HG03565 (cell line): Measurements from ENCODE around the gene THAP2.
A peak's percentile ranks its signal among the peaks of the same experiment; 100 is the strongest.
"Not testable (repeated sequence)": the region's sequence is repeated elsewhere in the genome, so short reads cannot be mapped to it uniquely, and the experiment has no call there.

ENCODE experiments used
- ATAC-seq: cut with Tn5 transposase; IDR thresholded peaks from one replicate; pipeline ENCODE4 v1.9.1; 2021; ENCODE audit warnings: mild to moderate bottlenecking, moderate library complexity; ENCODE audit not compliant: unreplicated experiment

The THAP2 gene

GRCh38 chr12:71661977-71662530 lies 2.0 kb upstream of the THAP2 start:
- ATAC-seq: no peak

- ATAC-seq: peak; percentile 23
These were observed 1.1 kb upstream of the THAP2 start for GRCh38 chr12:71662849-71663560.

- ATAC-seq: no peak
These were observed 449 bp downstream of the THAP2 start for GRCh38 chr12:71664411-71665089.

GRCh38 chr12:71665090-71665463 lies 976 bp downstream of the THAP2 start:
- ATAC-seq: no peak

- ATAC-seq: no peak
These were observed 2.2 kb downstream of the THAP2 start for GRCh38 chr12:71666259-71666658.

- ATAC-seq: no peak
These were observed 7.2 kb downstream of the THAP2 start for GRCh38 chr12:71671311-71671710.

- ATAC-seq: no peak
These were observed 7.7 kb downstream of the THAP2 start for GRCh38 chr12:71671816-71672215.

- ATAC-seq: no peak
These were observed 18.4 kb downstream of the THAP2 start for GRCh38 chr12:71682466-71682865.

- no peak for ATAC-seq
These were observed 19.5 kb downstream of the THAP2 start for GRCh38 chr12:71683633-71684032.

- ATAC-seq: no peak
These were observed 20.0 kb downstream of the THAP2 start for GRCh38 chr12:71684081-71684480.

GRCh38 chr12:71685312-71685906 lies 21.3 kb downstream of the THAP2 start:
- ATAC-seq: no peak

GRCh38 chr12:71685914-71686657 lies 22.0 kb downstream of the THAP2 start, which contains the start of gene TMEM19:
TMEM19 (plus strand) TSS chr12:71686082; CDS start chr12:71686681, 599 bp downstream.
- ATAC-seq: peak; percentile 70

GRCh38 chr12:71686658-71687025 lies 22.5 kb downstream of the THAP2 start:
- ATAC-seq: no peak

- not testable (repeated sequence) for ATAC-seq
These were observed 23.1 kb downstream of the THAP2 start for GRCh38 chr12:71687172-71687571.

GRCh38 chr12:71688961-71689570 lies 25.0 kb downstream of the THAP2 start:
- no peak for ATAC-seq

GRCh38 chr12:71691504-71692129 lies 27.5 kb downstream of the THAP2 start:
- ATAC-seq: no peak

- ATAC-seq: no peak
These were observed 29.0 kb downstream of the THAP2 start for GRCh38 chr12:71693126-71693525.

- peak; percentile 8 for ATAC-seq
These were observed 29.6 kb downstream of the THAP2 start for GRCh38 chr12:71693651-71694050.

- peak; percentile 85 for ATAC-seq
These were observed 30.2 kb downstream of the THAP2 start for GRCh38 chr12:71694099-71694820.

GRCh38 chr12:71695782-71696181 lies 31.7 kb downstream of the THAP2 start:
- no peak for ATAC-seq
